Measurements from ENCODE around the gene CD28.

CD28 gene

DNA sequence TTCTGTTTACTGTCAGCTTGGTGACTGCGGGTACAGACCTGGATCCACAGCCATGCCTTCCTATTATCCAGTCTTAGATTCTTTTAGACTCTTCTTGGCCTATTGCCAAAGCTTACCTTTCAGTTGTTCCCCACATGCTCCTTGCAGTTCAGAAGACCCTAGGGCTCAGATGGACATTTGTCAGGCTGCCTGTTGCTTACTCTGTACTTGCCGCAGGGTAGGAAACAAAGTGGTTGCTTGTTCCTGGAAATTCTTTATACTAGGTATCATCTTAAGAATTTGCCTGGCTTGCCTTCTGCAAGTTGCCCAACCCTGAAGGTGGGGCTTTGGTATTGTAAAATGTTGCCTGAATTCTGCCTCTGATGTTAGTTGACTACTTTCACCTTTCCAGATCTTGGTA is 24.4 kb downstream of the CD28 start:
- no peaks in the 10 kb centered on the region for H3K27me3 ChIP-seq (ENCODE audit: insufficient read depth, low read length)
- TF ChIP-seq, protein P1, sequence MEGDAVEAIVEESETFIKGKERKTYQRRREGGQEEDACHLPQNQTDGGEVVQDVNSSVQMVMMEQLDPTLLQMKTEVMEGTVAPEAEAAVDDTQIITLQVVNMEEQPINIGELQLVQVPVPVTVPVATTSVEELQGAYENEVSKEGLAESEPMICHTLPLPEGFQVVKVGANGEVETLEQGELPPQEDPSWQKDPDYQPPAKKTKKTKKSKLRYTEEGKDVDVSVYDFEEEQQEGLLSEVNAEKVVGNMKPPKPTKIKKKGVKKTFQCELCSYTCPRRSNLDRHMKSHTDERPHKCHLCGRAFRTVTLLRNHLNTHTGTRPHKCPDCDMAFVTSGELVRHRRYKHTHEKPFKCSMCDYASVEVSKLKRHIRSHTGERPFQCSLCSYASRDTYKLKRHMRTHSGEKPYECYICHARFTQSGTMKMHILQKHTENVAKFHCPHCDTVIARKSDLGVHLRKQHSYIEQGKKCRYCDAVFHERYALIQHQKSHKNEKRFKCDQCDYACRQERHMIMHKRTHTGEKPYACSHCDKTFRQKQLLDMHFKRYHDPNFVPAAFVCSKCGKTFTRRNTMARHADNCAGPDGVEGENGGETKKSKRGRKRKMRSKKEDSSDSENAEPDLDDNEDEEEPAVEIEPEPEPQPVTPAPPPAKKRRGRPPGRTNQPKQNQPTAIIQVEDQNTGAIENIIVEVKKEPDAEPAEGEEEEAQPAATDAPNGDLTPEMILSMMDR (IDR thresholded peaks at IDR 0.05; ENCODE audit: low read length), result no peak
- TF ChIP-seq EZH2 (IDR thresholded peaks at IDR 0.05; ENCODE audit: borderline replicate concordance, low read length), result no peak

DNA sequence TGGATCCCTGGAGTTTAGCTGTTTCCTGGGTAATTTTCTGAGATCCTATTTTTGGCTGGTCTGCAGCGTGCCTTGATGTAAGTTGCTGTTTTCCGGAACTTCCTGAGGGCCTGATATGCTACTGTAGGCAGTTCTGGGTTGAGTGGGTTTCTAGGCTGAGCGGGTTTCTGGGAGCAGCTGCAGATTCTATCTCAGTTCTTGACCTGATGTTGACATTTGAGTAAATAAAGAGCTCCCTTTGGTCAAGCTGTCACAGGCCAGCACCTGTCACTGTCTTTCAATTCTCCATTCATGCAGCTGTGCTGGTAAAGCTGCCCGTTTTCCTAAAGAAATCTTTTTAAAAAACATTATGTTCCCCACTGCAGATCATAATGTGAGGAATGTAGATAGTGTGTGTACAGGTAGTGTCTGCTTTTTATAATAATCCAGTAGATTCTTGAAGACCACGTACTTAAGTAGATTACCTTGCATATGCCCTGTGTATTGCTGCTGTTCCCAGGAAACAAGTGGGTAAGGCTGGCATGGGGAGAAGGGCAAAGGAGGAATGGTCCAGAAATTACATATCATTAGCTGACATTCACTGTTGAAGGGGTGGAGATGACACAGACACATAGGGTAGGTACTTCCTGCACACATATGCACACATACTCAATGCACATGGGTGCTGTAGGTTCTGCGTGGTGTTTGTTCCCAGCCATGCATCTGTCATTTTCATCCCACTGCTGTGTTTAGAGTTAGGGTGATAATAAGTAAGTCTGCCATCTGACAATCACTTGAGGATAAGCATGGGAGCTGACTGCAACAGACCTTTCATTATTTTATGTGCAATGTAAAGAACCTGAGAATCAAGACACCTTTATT is 25.9 kb downstream of the CD28 start:
- Histone ChIP-seq H3K36me3 (ENCODE audit: insufficient read depth, low read length) (no peaks in the 10 kb centered on the region), H3K9me3 (ENCODE audit: low read length) (no peaks in the 10 kb centered on the region), H3K4me3 (ENCODE audit: low read depth, low read length, poor library complexity, severe bottlenecking) (no peak overlapping the region), H3K9ac (ENCODE audit: low read length) (no peak overlapping the region), H3K4me1 (ENCODE audit: insufficient read depth, low read length, severe bottlenecking) (no peaks in the 10 kb centered on the region), H3K27me3 (ENCODE audit: insufficient read depth, low read length) (no peaks in the 10 kb centered on the region), H3K9me2 (ENCODE audit: low read depth, low read length) (no peaks in the 10 kb centered on the region), H4K20me1 (ENCODE audit: insufficient read depth, low read length) (no peaks in the 10 kb centered on the region), H2AFZ (ENCODE audit: low read length) (no peak overlapping the region), H3K79me2 (ENCODE audit: insufficient read depth, low read length) (no peaks in the 10 kb centered on the region), H3K4me2 (ENCODE audit: low read length) (no peak overlapping the region), H3K27ac (ENCODE audit: low read depth, low read length, poor library complexity, severe bottlenecking) (no peak overlapping the region), H3F3A (ENCODE audit: insufficient read depth, low read length) (no peaks in the 10 kb centered on the region)
- TF ChIP-seq, protein P1 (IDR thresholded peaks at IDR 0.05; ENCODE audit: low read length), result no peak
- TF ChIP-seq EZH2 (IDR thresholded peaks at IDR 0.05; ENCODE audit: borderline replicate concordance, low read length), result no peak

More for the DNA sequence above, 24.4 kb downstream of the CD28 start:
- no peak overlapping the region for H3K27ac ChIP-seq (ENCODE audit: low read depth, low read length, poor library complexity, severe bottlenecking)
- H3K36me3 ChIP-seq (ENCODE audit: insufficient read depth, low read length), result no peaks in the 10 kb centered on the region
- no peak overlapping the region for H3K4me2 ChIP-seq (ENCODE audit: low read length)
- no peaks in the 10 kb centered on the region for H3F3A ChIP-seq (ENCODE audit: insufficient read depth, low read length)
- H3K9me2 ChIP-seq (ENCODE audit: low read depth, low read length), result no peaks in the 10 kb centered on the region
- H3K9ac ChIP-seq (ENCODE audit: low read length), result no peak overlapping the region
- no peaks in the 10 kb centered on the region for H4K20me1 ChIP-seq (ENCODE audit: insufficient read depth, low read length)
- no peaks in the 10 kb centered on the region for H3K9me3 ChIP-seq (ENCODE audit: low read length)
- H3K79me2 ChIP-seq (ENCODE audit: insufficient read depth, low read length), result no peaks in the 10 kb centered on the region
- no peaks in the 10 kb centered on the region for H3K4me1 ChIP-seq (ENCODE audit: insufficient read depth, low read length, severe bottlenecking)
- H2AFZ ChIP-seq (ENCODE audit: low read length), result no peak overlapping the region
- no peak overlapping the region for H3K4me3 ChIP-seq (ENCODE audit: low read depth, low read length, poor library complexity, severe bottlenecking)

- Histone ChIP-seq H3K9me2 (ENCODE audit: low read depth, low read length) (no peaks in the 10 kb centered on the region), H3K27me3 (ENCODE audit: insufficient read depth, low read length) (no peaks in the 10 kb centered on the region), H3K4me1 (ENCODE audit: insufficient read depth, low read length, severe bottlenecking) (no peaks in the 10 kb centered on the region), H3K4me2 (ENCODE audit: low read length) (no peak overlapping the region), H3K4me3 (ENCODE audit: low read depth, low read length, poor library complexity, severe bottlenecking) (no peak overlapping the region), H3K27ac (ENCODE audit: low read depth, low read length, poor library complexity, severe bottlenecking) (no peak overlapping the region), H3K36me3 (ENCODE audit: insufficient read depth, low read length) (no peaks in the 10 kb centered on the region), H4K20me1 (ENCODE audit: insufficient read depth, low read length) (no peaks in the 10 kb centered on the region), H2AFZ (ENCODE audit: low read length) (no peak overlapping the region), H3K9me3 (ENCODE audit: low read length) (no peaks in the 10 kb centered on the region), H3K79me2 (ENCODE audit: insufficient read depth, low read length) (no peaks in the 10 kb centered on the region), H3K9ac (ENCODE audit: low read length) (no peak overlapping the region), H3F3A (ENCODE audit: insufficient read depth, low read length) (no peaks in the 10 kb centered on the region)
- TF ChIP-seq, protein P1 (IDR thresholded peaks at IDR 0.05; ENCODE audit: low read length), result no peak
- TF ChIP-seq EZH2 (IDR thresholded peaks at IDR 0.05; ENCODE audit: borderline replicate concordance, low read length), result no peak
Observed at GRCh38 chr2:203732953-203733510, 26.6 kb downstream of the CD28 start.
